Esophagus muscularis mucosa (tissue), 4 donors: ENCODE data around the gene TOM1L2. TPM values are rescaled to one million over a fixed set of nuclear protein-coding genes. Genes with fewer than 3 reads are reported as not detected.

Experiments
- DNase-seq: peaks from one replicate; pipeline ENCODE4 v3.0.0-alpha.2; 2017; ENCODE audit errors: extremely low spot score
- H3K27ac ChIP-seq, 4 donors: fragments of 200-600 bp; sonication (generic); replicated peaks in 1 of 4; 1 replicate in 3 of 4; 2 replicates in 1 of 4; pipeline ENCODE4 v1.5.1; 2016 to 2019; ENCODE audit warnings: mild to moderate bottlenecking in 1 of 4
- H3K27me3 ChIP-seq, 4 donors: fragments of 200-600 bp; sonication (generic); one replicate each; pipeline versions ENCODE4 v1.5.1 to v1.6.0; 2016 to 2019
- H3K36me3 ChIP-seq, 4 donors: fragments of 200-600 bp; sonication (generic); one replicate each; pipeline ENCODE4 v1.5.1; 2016 to 2019
- H3K4me1 ChIP-seq, 4 donors: fragments of 200-600 bp; sonication (generic); one replicate each; pipeline ENCODE4 v1.5.1; 2016 to 2019
- H3K4me3 ChIP-seq, 4 donors: fragments of 200-600 bp; sonication (generic); 1 replicate in 2 of 4; 2 replicates in 2 of 4; pipeline ENCODE4 v1.5.1; 2016 to 2019; ENCODE audit warnings: mild to moderate bottlenecking in 4 of 4, moderate library complexity in 1 of 4
- H3K9me3 ChIP-seq, 4 donors: fragments of 200-600 bp; sonication (generic); 1 replicate in 3 of 4; 2 replicates in 1 of 4; pipeline ENCODE4 v1.5.1; 2016 to 2019
- EP300 ChIP-seq: sonication (generic); formaldehyde crosslinking; IDR thresholded peaks from one replicate; pipeline ENCODE4 v1.6.1; 2017; ENCODE audit warnings: antibody characterized with exemption
- POLR2A ChIP-seq: fragments of 450-650 bp; IDR thresholded peaks from one replicate; pipeline ENCODE4 v1.6.1; 2017; ENCODE audit warnings: antibody characterized with exemption, moderate library complexity, mild to moderate bottlenecking, low read depth
- POLR2AphosphoS5 ChIP-seq, 2 donors: sonication (generic); formaldehyde crosslinking; IDR thresholded peaks; one replicate each; pipeline ENCODE4 v1.6.1; 2017; ENCODE audit warnings: antibody characterized with exemption in 2 of 2
- WGBS: methylation state at CpG from one replicate; pipeline ENCODE4 v1.1.5; 2018; 5-methylcytosine and 5-hydroxymethylcytosine counted together
- intact Hi-C: fragments of 100-400 bp; cut with DNase I; formaldehyde crosslinking; loops from one replicate; pipeline ENCODE4 v1.15.1; 2023
- total RNA-seq, 4 donors: library from RNA; depleted of rRNA; stranded (reverse); fragments of >200 nt; gene quantifications; one replicate each; pipeline versions ENCODE4 v1.1.0 to v1.2.1, GENCODE V29; 2016
- TF ChIP-seq, protein P1 (sequence below), 3 experiments: fragments of 200-600 bp in 2 of 3; fragments of 450-650 bp in 1 of 3; sonication (generic) in 2 of 3; IDR thresholded peaks; one replicate each; pipeline ENCODE4 v1.5.1; 2017 to 2019; ENCODE audit warnings: antibody characterized with exemption in 3 of 3, mild to moderate bottlenecking in 2 of 3, moderate library complexity in 1 of 3

Gene TOM1L2
- total RNA-seq, 4 donors from 2014 or later: 64.4 to 96.9 (median 75.0) TPM

GRCh38 chr17:17853811-17854447 lies 118.3 kb downstream of the TOM1L2 start:
- peaks cover 26 to 54% (median 48%) of the 10 kb centered on the region in 4 donors for H3K4me1 ChIP-seq
- 87% methylated on average over 8 of the region's 8 CpGs for WGBS
- H3K4me3 ChIP-seq: no peak overlapping the region
- no peak for DNase-seq
- H3K36me3 ChIP-seq: peaks cover 0 to 16% (median 2%) of the 10 kb centered on the region in 4 donors
- TF ChIP-seq EP300 (no peak), POLR2AphosphoS5 (IDR thresholded peaks at IDR 0.05) (no peak), POLR2A (no peak)
- TF ChIP-seq, protein P1, sequence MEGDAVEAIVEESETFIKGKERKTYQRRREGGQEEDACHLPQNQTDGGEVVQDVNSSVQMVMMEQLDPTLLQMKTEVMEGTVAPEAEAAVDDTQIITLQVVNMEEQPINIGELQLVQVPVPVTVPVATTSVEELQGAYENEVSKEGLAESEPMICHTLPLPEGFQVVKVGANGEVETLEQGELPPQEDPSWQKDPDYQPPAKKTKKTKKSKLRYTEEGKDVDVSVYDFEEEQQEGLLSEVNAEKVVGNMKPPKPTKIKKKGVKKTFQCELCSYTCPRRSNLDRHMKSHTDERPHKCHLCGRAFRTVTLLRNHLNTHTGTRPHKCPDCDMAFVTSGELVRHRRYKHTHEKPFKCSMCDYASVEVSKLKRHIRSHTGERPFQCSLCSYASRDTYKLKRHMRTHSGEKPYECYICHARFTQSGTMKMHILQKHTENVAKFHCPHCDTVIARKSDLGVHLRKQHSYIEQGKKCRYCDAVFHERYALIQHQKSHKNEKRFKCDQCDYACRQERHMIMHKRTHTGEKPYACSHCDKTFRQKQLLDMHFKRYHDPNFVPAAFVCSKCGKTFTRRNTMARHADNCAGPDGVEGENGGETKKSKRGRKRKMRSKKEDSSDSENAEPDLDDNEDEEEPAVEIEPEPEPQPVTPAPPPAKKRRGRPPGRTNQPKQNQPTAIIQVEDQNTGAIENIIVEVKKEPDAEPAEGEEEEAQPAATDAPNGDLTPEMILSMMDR (IDR thresholded peaks at IDR 0.05): no peak
- H3K27me3 ChIP-seq: no peaks in the 10 kb centered on the region
- intact Hi-C loops: no loop called here
- H3K27ac ChIP-seq: peak overlapping the region in 2 of 4 donors; percentile 0 to 5
- no peaks in the 10 kb centered on the region for H3K9me3 ChIP-seq

DNA sequence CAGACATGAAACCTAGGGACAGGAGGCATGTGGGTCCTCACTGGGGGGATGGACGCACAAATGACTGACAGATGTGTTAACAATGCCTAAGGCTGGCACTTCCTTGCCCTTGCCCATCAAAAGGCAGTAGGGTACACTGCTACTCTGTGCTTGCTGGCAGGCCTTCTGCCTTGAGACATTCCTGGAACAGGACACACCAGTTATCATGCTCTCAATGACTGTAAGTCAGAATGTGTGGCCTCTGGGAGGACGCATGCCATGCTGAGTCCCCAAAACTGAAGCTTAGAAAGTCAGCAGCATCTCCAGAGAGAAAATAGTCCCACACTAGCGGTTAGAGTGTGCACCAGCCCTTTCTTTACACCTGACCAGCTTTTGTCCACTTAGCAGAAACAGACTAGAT lies 119.3 kb downstream of the TOM1L2 start:
- Histone ChIP-seq H3K9me3 (no peaks in the 10 kb centered on the region), H3K36me3 (peaks cover 0 to 14% (median 4%) of the 10 kb centered on the region in 4 donors), H3K4me3 (no peak overlapping the region), H3K27ac (peak overlapping the region in 1 of 4 donors; percentile 39), H3K4me1 (peaks cover 35 to 64% (median 56%) of the 10 kb centered on the region in 4 donors), H3K27me3 (no peaks in the 10 kb centered on the region)
- intact Hi-C loops: no loop called here
- DNase-seq: no peak
- TF ChIP-seq POLR2AphosphoS5 (IDR thresholded peaks at IDR 0.05) (no peak), POLR2A (no peak), EP300 (no peak)
- TF ChIP-seq, protein P1 (IDR thresholded peaks at IDR 0.05): no peak
- WGBS: 89% methylated on average over 3 of the region's 3 CpGs

DNA sequence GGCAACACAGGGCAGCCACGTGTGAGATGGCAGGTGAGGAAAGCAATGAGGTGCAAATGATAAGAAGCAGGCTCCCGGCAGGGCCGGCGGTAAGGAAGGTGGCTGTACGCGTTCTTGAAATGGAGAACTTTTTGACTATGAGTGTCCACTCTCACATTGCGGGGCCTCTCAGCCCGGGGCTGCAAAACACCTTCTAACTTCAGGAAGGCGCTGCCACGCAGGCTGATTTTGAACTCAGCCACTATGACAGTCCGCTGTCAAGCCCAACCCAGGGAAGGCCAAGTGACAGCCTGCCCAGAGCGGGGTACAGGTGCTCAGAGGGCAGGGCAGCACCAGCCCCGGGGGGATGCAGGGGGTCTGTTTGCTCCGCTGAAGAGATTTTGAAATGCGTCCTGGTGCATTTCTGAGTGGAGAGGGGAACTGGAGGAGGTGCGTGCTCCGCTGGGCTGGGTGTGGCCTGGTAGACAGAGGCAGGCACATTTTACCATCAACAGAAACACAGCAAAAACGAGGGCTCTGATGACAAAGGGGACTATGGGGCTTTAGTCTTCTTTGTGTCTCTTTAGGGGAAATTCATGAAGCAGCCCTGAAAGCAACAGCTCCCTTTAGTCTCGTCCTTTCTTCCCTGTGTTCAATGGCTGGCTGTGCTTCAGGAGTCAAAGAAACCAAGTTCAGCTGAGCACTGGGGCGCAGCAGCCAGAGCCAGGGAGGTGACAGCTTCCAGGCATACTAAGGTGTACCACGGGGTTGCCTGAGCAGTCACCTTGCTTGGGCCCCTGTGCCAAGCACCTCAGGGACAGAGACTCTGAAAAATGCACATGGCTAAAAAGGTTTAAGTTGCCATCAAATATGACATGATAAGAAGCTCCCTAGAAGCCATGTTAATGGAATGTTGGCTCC lies 120.8 kb downstream of the TOM1L2 start:
- no peaks in the 10 kb centered on the region for H3K9me3 ChIP-seq
- peaks cover 35 to 68% (median 58%) of the 10 kb centered on the region in 4 donors for H3K4me1 ChIP-seq
- intact Hi-C loops: no loop called here
- DNase-seq: no peak
- H3K27ac ChIP-seq: peak overlapping the region in 2 of 4 donors; percentile 75 to 84
- H3K27me3 ChIP-seq: no peaks in the 10 kb centered on the region
- peaks cover 0 to 28% (median 17%) of the 10 kb centered on the region in 4 donors for H3K36me3 ChIP-seq
- H3K4me3 ChIP-seq: no peak overlapping the region
- 83% methylated on average over 21 of the region's 21 CpGs for WGBS
- peak in 1 of 2 donors; percentile 8 for TF ChIP-seq POLR2AphosphoS5 (IDR thresholded peaks at IDR 0.05)
- no peak for TF ChIP-seq EP300
- TF ChIP-seq POLR2A: no peak

DNA sequence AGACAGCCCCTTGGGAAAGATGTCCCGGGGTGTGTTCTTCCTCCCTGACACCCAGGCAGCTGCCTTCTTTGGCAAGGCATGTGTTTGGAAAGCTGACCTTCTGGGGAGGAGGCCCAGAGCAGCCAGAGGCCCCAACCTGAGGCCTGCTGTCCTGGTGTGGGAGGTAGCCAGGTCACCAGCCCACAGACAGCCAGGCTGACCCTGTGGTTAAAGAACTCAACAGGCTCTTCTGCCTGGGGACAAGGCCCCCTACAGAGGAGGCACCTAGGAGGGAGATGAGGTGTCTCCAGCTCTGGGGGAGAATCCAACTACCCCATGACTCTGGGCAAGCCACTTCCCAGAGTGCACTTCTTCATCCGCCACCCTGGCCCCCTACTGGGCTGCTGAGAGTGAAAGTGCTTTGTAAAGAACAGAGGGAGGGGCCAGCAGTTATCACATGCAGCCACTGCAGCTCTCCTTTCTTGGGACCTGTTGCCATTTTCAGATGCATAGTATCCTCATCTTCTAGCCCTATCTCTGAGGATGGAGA lies 122.3 kb downstream of the TOM1L2 start:
- Histone ChIP-seq H3K27me3 (no peaks in the 10 kb centered on the region), H3K9me3 (no peaks in the 10 kb centered on the region), H3K27ac (peak overlapping the region; percentile 66 to 84 (median 74)), H3K4me3 (no peak overlapping the region), H3K4me1 (peaks cover 35 to 54% (median 44%) of the 10 kb centered on the region in 4 donors), H3K36me3 (peaks cover 0 to 39% (median 20%) of the 10 kb centered on the region in 4 donors)
- DNase-seq: no peak
- 25% methylated on average over 1 of the region's 2 CpGs for WGBS
- intact Hi-C loops: no loop called here
- no peak for TF ChIP-seq EP300
- TF ChIP-seq POLR2A: no peak
- TF ChIP-seq POLR2AphosphoS5 (IDR thresholded peaks at IDR 0.05): peak in 1 of 2 donors; percentile 59
- TF ChIP-seq, protein P1 (IDR thresholded peaks at IDR 0.05): peak in 1 of 3 experiments; percentile 33
